Osteocyte (in vitro differentiated cells): ENCODE results near the gene KIAA0232. TPM values are rescaled to one million over a fixed set of nuclear protein-coding genes. Genes with fewer than 3 reads are reported as not detected.

ENCODE experiments used
- DNase-seq: peaks from one replicate; pipeline ENCODE4 v3.0.0; 2021; ENCODE audit warnings: mixed read lengths; ENCODE audit not compliant: unreplicated experiment; ENCODE audit errors: extremely low spot score
- H3K27ac Mint-ChIP-seq: one replicate; pipeline ENCODE4 v1.8.0; 2021; ENCODE audit warnings: mild to moderate bottlenecking, mixed read lengths; ENCODE audit not compliant: unreplicated experiment
- H3K27me3 Mint-ChIP-seq: one replicate; pipeline ENCODE4 v1.8.0; 2021; ENCODE audit warnings: mixed read lengths; ENCODE audit not compliant: unreplicated experiment
- H3K36me3 Mint-ChIP-seq: one replicate; pipeline ENCODE4 v1.8.0; 2021; ENCODE audit warnings: mixed read lengths; ENCODE audit not compliant: unreplicated experiment
- H3K4me1 Mint-ChIP-seq: one replicate; pipeline ENCODE4 v1.8.0; 2021; ENCODE audit warnings: mixed read lengths; ENCODE audit not compliant: unreplicated experiment
- H3K4me3 Mint-ChIP-seq: one replicate; pipeline ENCODE4 v1.8.0; 2021; ENCODE audit warnings: mild to moderate bottlenecking, moderate library complexity, mixed read lengths; ENCODE audit not compliant: unreplicated experiment
- H3K9me3 Mint-ChIP-seq: one replicate; pipeline ENCODE4 v1.8.0; 2021; ENCODE audit warnings: mixed read lengths; ENCODE audit not compliant: unreplicated experiment
- CTCF ChIP-seq: fragments of 200-600 bp; sonication (generic); IDR thresholded peaks from 2 replicates; pipeline ENCODE4 v1.5.0; 2021; ENCODE audit warnings: antibody characterized with exemption, mild to moderate bottlenecking, moderate library complexity
- total RNA-seq: library from RNA; stranded (reverse); gene quantifications from 2 replicates; pipeline ENCODE4 v1.2.1, GENCODE V29; 2021

The KIAA0232 gene
- total RNA-seq, 1 donor from 2014 or later, result 27.1 TPM

- Mint-ChIP-seq H3K27ac (no peak overlapping the region), H3K36me3 (peaks cover 13% of the 10 kb centered on the region), H3K27me3 (no peaks in the 10 kb centered on the region), H3K4me1 (peaks cover 14% of the 10 kb centered on the region), H3K9me3 (peaks cover 5% of the 10 kb centered on the region), H3K4me3 (no peak overlapping the region)
- DNase-seq, result no peak
- TF ChIP-seq CTCF, result no peak
These were observed 31.2 kb downstream of the KIAA0232 start for GRCh38 chr4:6813725-6814124.

- H3K27me3 Mint-ChIP-seq, result no peaks in the 10 kb centered on the region
- H3K4me3 Mint-ChIP-seq, result no peak overlapping the region
- no peak for DNase-seq
- no peak for TF ChIP-seq CTCF
- peaks cover 24% of the 10 kb centered on the region for H3K36me3 Mint-ChIP-seq
- peak overlapping the region; percentile 21 for H3K27ac Mint-ChIP-seq
- H3K9me3 Mint-ChIP-seq, result peaks cover 16% of the 10 kb centered on the region
- peaks cover 14% of the 10 kb centered on the region for H3K4me1 Mint-ChIP-seq
These were observed 32.7 kb downstream of the KIAA0232 start for GRCh38 chr4:6815029-6815836.

- H3K27me3 Mint-ChIP-seq, result no peaks in the 10 kb centered on the region
- peaks cover 11% of the 10 kb centered on the region for H3K4me1 Mint-ChIP-seq
- peaks cover 25% of the 10 kb centered on the region for H3K36me3 Mint-ChIP-seq
These were observed 36.8 kb downstream of the KIAA0232 start for GRCh38 chr4:6819295-6819694.

GRCh38 chr4:6820695-6821094 is 38.2 kb downstream of the KIAA0232 start:
- peaks cover 33% of the 10 kb centered on the region for H3K36me3 Mint-ChIP-seq
- TF ChIP-seq CTCF, result no peak
- peaks cover 29% of the 10 kb centered on the region for H3K9me3 Mint-ChIP-seq
- no peak overlapping the region for H3K27ac Mint-ChIP-seq
- no peaks in the 10 kb centered on the region for H3K27me3 Mint-ChIP-seq
- H3K4me3 Mint-ChIP-seq, result no peak overlapping the region
- H3K4me1 Mint-ChIP-seq, result peaks cover 8% of the 10 kb centered on the region
- no peak for DNase-seq

More at GRCh38 chr4:6819295-6819694, 36.8 kb downstream of the KIAA0232 start:
- TF ChIP-seq CTCF, result no peak
- Mint-ChIP-seq H3K9me3 (peaks cover 29% of the 10 kb centered on the region), H3K27ac (no peak overlapping the region), H3K4me3 (no peak overlapping the region)
- DNase-seq, result no peak

- TF ChIP-seq CTCF, result no peak
- peaks cover 36% of the 10 kb centered on the region for H3K36me3 Mint-ChIP-seq
- H3K4me3 Mint-ChIP-seq, result no peak overlapping the region
- peaks cover 22% of the 10 kb centered on the region for H3K9me3 Mint-ChIP-seq
- H3K4me1 Mint-ChIP-seq, result peaks cover 4% of the 10 kb centered on the region
- DNase-seq, result no peak
- H3K27me3 Mint-ChIP-seq, result no peaks in the 10 kb centered on the region
- H3K27ac Mint-ChIP-seq, result no peak overlapping the region
These were observed 41.5 kb downstream of the KIAA0232 start for GRCh38 chr4:6824071-6824470.
